ENCODE data around the gene KLHL6.

KLHL6 gene

DNA sequence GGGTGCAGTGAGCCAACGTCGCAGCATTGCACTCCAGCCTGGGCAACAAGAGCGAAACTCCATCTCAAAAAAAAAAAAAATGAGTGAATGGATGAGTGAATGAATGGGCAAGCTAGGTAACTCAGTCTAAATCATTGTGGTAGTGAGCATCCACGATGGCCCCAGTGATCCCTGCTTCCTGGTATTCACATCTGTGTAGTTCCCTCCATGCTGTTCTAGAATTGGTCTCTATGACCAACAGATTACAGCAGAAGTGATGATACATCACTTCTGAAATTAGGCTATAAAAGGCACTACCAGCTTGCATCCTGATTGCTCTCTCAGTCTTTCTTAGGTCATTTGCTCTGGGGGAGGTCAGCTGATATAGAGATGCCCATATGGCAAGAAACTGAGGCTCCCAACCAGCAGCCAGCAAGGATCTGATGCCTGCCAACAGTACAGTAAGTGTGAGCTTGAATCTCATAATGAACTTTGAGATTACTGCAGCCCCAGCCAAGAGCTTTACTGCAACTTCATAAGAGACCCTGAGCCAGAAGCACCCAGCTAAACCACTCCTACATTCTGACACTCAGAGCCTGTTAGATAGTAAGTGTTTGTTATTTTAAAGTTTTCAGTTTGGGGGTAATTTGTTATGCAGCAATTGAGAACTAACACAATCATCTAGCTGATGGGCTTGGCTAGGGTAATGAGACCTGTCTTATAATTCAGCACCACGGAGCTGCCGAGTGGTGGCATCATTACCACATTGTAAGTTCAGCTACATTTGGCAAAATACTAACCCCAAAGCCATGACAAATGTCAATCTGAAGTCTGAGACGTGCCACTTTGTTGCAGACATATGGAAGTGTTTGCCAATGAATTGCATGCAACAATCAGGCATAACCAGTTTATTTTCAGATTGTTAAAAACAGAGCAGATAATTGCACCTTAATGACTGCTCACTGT, 53.0 kb downstream of the KLHL6 start:
- no peak for DNase-seq

DNA sequence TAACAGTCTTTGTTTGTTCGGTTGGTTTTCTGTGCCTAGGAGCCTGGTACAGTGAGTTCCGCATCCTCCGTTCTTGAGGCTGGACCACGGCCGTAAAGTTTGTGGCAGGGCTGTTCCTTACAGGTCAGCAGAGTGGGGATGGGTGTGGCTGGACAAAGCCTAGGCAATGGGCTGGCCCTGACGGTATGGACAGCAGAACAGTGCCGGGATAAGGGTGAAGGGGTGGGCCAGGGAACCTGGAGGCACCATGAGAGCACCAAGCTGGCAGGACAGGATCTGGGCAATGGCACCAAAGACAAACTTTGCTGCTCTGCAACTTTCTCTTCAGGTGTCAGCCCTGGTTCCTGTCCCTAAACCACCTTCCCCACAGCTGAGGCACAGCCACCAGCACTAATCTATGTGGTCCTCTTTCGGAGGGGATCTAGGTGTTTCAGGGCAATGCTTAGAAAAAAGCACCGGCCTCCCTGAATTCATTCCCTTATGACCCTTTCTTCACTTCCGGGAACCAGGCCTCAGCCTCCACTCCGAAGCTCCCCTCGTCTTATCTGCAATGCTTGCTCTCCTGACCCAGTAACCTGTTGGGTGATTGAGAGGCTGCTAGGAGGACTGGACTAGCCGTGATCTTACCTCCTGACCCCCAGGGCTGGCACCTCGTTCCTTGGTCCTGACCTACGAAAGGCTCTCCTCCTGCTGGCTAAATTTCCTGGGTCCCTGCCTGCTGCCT, 54.4 kb downstream of the KLHL6 start:
- no peak for DNase-seq

DNA sequence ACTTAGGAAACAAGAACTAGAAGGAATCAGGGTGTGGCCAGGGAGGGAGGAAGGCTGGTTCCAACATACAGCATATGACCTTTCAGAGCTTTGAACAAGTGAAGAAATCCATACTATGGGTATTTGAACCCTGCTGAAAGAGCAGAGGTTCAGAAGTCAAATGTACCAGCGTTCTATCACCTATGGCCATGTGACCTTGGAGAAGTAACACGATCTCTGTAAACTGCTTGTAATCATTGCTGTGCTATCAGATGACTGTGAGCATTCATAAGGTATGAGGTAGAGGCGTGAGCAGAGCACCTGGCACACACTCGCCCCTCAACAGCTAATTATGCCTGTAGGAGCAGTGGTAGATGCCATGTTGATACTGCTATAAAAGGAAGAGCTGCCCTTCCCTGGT, 55.2 kb downstream of the KLHL6 start:
- no peak for DNase-seq

DNA sequence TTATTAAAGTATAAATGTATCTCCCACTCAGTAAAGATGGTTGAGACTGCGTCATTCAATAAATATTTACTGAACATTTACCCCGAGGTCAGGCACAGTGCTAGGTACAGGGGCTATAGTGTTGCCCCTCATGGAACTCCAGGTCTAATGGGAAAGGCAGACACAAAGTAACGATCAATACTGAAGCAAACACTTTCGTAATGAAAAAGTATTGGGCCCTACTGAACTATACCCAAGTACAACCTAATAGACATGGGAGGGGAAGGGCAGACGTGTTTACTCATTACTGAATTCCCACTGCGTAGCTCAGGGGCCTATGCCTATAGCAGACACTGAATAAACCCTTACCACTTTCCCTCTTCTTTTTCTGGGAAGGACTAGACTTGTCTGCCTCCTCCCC, 56.9 kb downstream of the KLHL6 start:
- DNase-seq, result no peak

DNA sequence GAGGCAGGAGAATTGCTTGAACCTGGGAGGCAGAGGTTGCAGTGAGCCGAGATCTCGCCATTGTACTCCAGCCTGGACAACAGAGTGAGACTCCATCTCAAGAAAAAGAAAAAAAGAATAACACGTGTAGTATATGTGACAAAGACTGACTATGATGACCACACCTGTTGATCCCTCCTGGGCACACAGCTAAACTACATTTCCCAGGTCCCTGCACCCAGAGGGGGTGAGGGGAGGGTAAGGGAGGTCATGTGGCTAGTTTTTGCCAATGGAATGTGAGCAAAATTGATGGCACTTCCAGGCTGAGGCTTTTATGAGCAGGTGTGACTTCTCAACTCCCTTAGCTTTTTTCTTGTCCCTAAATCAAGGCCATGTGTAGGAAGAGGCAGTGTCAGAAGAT, 58.2 kb downstream of the KLHL6 start:
- DNase-seq, result no peak

DNA sequence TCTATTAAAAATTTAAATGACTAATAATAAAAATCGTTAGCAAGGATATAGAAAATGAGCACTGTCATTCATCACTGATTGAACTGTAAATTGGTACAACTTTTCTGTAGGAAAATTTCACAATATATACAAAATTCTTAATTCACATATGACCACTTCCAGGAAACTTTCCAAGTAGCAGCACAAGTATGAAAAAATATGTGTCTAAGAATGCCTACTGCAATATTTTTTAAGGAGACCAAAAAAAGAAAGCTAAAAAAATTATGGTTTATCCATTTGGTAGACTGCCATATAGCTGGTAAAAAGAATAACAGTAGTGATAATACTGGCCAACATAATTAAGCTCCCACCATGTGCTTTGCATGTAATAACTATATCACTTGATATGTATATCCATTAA, 59.2 kb downstream of the KLHL6 start:
- DNase-seq, result no peak

DNA sequence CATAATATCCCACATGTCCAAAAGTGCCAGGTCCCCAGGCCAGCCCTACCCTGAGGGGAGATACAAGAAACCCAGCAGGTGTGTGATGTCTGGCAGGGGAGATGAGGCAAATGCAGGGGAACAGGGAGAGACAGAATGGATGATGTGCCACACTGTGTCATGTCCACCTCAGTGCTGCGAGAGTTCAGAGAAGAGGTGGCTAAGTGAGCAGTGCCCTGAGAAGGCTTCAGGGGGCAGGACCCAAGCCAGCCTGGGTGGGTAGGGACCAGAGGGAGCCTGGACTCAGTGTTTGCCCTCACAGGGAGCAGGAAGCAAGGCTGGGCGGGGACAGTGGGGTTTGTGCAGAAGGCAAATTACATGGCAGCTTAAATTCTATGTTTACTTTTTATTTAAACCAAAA, 61.2 kb downstream of the KLHL6 start:
- no peak for DNase-seq

DNA sequence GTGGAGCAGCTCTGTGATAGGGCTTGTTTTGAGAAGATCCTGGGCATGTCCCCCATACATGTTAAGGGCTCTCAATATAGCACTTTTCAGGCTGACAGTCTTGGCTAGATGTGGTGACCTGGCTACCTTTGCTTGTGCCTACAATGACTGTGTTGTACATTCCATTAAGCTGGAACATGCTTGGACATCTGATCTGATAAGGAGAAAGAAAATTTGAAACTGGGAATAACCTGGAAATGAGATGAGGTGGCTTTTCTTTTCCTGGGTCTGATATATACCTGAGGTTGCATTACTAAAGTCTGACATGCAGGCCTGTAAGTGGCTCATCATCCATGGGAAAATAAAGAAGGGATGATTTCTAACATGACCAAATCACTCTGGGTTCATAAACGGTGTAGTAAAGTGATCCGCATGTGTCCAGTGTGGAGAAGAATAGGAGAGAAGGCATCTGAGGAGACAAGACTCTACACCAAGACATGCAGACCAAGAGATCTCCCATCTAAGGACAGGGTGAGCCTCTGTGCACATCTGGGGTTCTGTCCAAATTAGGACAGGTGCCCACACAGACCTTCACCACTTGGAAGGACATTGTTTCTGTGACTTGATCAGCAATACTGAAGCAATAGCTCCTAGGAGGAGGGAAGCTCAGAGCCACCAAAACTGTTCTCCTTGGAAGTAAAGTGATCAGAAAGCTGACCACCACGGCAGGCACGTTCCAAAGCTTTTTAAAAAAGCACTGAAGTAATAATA, 62.0 kb downstream of the KLHL6 start:
- no peak for DNase-seq

DNA sequence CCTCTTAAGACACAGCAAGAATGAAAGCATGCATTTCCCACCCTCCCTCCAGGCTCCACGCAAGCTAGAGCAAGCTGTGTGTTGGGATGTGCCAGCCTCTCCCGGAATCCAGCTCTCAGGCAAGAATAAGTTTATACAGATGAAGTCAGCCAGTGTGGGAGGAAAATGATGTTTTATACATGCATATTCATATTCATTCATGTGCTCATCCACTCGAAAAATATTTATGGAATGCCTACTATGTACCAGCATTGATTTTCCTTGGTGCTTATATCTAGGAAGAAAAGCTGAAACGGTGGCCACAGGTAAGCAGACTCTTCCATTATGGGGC, 62.7 kb downstream of the KLHL6 start:
- no peak for DNase-seq

DNA sequence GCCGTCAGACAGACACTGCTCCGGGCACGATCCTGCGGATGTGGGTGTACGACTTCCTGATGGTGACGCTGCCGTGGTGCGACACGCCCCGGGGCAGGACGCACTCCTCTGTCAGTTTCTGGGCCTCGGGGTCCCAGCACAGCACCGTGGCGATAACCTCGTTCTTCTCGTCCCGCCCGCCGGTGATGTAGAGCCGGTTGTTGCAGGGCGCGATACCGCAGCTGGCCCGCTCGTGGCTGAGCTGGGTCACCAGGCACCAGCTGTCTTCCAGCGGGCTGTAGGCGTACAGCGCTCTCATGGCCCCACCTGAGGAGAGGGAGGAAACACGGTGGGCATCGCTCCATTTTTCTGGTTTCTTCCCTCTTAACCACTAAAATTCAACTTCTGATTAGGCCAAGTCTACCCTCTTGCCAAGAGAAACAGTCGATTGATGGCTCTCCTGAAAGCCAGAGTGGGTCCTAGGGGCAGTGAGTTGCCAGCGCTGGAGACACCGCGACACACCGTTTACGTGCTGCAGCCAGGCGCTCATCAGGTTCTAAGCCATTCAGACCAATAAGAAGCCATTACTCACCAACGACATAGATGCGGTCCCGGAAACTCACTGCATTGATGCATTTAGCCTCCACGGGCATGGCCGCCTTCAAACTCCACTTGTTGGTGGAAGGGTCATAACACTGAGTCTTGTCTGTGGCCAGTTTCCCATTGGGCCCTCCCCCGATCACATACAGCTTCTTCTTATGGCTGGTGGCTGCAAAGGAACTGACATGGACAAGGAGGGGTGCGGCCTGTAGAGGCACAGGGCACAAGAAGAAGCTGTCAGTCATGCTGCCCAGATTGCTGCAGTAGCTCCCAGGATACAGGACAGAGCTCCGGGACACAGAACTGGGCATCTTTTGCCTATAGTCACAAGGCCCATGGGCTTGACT, 63.3 kb downstream of the KLHL6 start:
- DNase-seq, result no peak

DNA sequence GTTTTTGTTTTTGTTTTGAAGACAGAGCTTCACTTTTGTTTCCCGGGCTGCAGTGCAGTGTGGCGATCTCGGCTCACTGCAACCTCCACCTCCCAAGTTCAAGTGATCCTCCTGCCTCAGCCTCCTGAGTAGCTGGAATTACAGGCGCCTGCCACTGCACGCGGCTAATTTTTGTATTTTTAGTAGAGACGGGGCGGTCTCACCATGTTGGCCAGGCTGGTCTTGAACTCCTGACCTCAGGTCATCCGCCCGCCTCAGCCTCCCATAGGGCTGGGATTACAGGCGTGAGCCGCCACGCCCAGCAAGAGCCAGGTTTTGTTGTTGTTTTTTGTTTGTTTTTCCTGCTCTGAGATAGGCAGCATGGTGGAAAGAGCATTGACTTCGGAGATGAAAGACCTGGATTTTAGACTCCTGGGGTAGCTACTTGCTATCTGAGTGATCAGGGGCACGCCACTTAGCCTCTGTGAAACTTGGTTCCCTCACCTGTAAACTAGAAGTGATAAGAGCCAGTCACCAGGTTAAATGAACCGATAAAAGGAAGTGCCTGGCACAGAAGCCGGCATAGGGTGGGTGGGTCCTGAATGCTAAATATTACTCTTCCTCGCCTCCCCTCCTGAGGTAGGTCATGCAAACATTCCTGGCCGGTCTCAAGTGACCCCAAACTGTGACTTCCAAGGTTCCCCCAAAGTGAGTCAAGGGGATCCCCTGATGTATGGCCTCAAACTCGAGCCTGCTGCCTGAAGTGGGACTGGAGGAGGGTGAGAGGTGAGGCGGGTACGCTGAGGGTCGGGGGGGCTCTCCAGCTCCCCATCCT, 64.2 kb downstream of the KLHL6 start:
- no peak for DNase-seq

DNA sequence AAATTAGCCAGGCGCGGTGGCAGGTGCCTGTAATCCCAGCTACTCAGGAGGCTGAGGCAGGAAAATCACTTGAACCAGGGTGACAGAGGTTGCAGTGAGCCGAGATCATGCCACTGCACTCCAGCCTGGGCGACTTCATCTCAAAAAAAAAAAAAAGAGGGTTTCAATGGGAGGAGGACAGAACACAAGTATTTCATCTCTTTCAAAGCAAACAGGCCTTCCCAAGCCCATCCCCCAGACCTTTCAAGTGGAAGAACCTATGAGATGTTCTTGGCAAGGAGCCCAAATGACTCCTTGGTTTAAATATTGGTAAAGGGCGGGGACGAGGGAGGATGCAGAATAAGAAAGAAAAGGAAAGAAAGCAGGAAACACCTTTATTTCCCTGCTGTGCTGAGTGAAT, 64.9 kb downstream of the KLHL6 start:
- DNase-seq, result peak; percentile 7

DNA sequence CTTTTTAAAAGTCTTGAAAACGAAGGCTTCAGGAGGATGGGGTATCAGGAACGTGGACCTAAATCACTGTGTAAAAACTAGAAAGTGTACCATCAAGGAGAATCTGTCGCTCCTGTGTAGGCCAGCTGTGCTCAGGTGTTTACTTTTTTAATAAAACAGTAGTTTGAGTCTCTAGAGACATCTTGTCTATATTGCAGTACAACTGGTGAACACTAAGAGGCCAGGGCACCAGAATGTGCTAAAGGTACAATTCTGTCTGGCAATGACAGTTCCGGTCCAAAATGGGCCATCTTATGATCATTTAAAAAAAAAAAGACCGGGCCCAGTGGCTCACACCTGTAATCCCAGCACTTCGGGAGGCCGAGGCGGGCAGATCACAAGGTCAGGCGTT, 65.3 kb downstream of the KLHL6 start:
- no peak for DNase-seq

DNA sequence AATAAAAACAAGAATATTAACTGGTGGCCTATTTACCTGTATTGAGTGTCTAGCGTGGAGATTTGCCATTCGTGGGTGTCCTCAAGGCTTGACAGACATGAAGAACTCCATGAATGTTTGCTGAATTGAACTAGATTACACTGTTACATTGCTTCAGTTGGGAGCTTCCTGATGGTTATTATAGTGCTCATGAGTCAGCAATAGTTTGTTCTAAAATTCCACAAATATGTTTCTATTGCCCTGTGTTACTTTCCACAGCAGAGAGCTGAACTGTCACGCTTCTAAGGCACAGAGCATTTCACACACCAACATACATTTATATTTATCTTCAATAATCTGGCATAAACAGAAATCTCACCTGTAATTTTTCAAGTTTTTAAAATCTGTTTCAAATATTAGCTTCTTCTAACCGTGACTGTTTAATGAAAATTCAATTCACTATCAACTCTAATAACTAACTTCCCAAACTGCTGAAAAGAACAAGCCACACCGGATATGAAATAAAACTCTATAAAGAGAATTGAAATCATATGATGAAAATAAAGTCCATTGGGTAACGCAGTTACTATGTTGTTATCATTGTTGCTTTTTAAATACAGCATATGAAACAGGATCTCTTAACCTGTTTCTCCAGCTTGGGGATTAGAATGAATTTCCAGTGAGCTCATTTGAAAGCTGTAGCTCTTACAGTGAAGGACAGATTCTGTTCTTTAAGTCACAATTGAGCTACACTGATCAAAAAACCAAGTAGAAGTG, 65.9 kb downstream of the KLHL6 start:
- DNase-seq, result no peak

DNA sequence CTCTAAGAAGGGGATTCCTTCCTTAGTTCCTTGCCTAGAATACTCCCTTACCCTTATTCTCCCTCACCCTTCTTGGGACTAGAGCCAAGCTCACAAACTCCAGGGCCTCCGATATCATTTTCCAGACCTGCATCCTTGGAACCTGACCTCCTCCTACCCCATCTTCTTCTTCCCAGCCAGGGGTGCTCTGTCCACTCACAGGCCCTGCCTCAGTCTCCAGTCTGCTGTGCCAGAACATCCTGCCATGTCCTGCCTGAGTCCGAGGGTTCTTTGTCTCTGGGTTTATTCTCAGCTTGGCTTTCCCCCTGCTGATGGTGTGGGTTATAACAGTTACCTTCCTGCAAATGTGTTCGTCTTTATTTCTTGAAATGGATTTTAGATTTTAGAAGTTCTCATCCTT, 67.2 kb downstream of the KLHL6 start:
- DNase-seq, result no peak

DNA sequence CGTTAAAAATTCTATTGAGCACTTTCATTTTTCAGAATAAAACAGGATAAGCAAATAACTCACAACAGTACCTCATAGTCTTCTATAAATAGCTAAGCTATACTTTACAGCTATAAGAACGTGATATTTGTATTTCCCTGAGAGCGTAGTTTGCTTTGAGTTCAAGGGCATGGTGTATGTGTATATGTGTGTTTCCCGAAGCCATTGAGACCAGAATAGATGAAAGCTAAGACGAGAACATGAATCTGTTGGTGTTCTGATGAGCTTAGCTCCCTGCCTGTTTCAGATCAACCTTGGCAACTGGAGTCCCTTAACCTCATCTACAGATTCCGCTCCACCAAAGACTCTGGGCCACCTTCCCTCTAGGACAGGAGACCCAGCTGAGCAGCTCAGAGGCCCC, 67.6 kb downstream of the KLHL6 start:
- DNase-seq, result no peak

DNA sequence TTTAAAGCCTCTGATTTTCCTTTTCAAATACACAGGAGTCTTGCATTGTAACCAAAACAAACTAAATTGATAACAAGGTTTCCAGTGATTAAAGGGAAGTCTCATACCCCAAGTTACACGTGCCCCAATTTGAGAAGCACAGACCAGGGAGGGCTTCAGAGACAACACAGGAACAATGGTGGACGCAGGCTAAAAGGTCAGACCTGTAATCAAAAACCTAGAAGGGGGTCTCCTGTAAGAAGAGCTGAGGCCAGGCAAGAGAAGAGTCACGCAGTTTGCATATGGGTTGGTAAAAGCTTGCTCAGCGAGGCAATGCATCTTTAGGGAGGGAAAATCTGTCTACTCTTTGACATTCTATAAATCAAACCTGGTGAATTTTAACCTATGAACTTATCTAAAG, 68.5 kb downstream of the KLHL6 start:
- no peak for DNase-seq

DNA sequence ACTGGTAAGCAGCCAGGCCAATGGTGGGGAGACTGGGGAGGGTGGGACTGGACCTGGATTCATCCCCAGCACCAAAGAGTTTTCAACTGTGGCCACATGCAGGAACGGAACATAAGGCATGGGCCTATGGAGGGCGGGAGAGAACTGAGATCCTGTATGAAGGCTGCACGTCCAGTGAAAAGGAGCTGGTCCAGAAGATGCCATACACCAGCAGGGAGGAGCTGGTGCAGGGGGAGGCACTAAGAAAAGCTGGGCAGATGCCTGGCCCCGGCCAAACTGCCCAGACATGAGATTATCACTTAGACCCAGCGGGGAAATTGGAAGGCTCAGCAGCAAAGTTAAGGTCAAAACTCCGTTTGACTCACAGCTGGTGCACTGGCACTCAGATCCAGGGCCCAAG, 69.0 kb downstream of the KLHL6 start:
- no peak for DNase-seq

DNA sequence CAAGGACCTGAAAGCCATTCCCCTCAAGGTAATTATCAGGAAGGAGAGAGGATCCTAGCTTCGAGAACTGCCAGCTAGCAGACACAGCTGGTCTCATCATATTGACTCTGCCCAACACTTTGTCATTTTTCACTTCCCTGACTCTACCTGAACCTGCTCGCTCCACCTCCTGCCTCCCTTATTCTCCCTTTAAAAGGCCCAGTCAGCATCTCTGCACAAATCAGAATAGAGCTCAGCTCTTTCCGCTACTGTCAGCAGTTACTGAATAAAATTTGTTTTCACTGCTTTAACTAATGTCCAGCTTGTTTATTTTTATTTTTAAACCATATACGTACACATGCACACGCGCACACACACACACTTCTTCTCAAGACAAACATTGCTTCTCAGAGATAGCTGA, 69.9 kb downstream of the KLHL6 start:
- no peak for DNase-seq

DNA sequence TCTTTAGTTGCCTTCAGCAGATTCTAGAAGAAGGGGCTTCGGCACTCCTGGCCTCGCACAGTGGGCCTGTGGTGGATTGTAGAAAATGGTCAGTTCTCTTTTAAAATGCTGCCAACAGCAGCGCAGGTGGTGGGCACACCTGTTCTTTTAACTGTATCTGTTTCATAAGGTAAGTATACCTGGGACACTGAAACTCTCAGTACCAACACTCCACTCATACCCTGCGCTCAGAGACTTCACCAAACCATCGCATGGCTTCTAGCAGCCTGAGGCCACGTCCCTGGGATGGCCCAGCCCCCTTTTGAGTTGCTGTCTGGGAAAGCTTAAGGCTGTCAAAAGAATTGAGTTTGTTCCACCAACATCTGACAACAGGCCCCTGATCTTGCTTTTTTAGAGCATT, 70.4 kb downstream of the KLHL6 start:
- no peak for DNase-seq

Measured in CD4-positive, alpha-beta T cell treated with Interleukin-12 subunit alpha and Interleukin-12 subunit beta, for 1 hour (primary cell).